Smooth muscle cell of the brain vasculature (primary cell): ENCODE results near the gene EPHB3.
"Not testable (repeated sequence)": the region's sequence is repeated elsewhere in the genome, so short reads cannot be mapped to it uniquely, and the experiment has no call there.

Source experiments
- DNase-seq: peaks from one replicate; pipeline ENCODE4 v3.0.0-alpha.2; 2012; ENCODE audit warnings: low read depth, low spot score

The EPHB3 gene

DNA sequence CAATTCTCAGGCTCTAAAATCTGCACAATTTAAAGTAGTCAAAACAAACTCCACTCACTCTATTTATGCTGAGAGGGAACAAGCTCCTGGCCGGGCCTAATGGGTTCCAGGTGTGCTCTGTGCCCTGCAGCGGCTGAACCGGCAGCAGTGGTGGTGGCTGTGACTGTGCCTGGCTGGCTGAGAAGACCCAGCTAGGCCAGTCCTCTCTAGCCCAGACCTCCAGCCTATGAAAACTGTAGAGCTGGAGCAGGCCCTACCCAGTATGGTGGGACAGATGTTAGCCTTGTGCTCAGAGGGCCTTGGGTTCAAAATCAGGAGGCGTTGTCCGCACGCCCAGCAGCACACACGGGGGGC lies 37.0 kb downstream of the EPHB3 start:
- no peak for DNase-seq

DNA sequence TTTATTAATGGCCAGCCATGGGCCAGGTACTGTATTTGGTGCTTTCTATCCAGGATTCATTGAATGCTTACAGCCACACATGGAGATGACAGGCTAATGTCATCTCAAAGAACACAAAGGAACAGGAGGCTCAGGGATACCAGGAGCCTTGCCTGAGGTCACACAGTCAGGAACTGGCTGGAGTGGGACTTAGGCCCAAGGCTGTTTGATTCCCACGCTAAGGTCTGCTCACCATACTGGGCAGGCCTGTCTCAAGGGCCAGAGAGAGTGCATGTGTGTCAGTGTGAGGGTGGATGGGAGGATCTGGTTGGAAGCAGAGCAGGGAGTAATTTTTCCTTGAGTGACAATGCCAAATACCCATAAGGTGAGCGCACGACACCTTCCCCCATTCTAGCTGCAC lies 37.6 kb downstream of the EPHB3 start:
- no peak for DNase-seq

DNA sequence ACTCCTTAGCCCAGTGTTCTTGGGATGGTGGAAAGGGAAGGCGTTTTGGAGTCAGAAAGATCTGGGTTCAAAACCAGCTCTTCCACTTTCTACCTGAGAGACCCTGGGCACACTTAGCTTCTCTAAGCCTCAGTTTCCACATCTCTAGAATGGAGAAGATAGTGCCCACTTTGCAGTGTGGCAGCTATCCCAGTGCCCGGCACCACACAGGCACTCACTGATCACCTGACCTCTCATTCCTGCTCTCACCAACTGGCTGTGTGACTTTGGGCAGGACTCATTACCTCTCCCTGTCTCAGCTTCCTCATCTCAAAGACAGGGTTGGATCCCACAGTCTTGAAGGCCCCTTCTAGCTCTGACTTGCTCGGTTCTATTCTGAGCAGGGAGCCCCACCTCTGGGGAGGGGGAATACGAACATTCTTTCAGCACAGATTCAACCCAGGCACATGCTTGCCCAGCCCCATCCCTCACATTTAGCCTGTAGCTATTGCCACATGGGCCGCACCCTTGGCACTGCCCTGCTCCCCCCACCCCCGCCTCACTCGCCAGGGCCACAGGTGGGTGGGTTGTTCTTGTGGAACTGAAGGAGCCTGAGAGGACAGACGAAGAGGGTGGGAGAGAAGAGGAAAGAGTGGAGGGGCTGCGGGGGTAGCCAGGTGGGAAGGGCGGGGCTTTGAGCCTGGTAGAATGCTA lies 39.2 kb downstream of the EPHB3 start:
- DNase-seq = no peak

DNA sequence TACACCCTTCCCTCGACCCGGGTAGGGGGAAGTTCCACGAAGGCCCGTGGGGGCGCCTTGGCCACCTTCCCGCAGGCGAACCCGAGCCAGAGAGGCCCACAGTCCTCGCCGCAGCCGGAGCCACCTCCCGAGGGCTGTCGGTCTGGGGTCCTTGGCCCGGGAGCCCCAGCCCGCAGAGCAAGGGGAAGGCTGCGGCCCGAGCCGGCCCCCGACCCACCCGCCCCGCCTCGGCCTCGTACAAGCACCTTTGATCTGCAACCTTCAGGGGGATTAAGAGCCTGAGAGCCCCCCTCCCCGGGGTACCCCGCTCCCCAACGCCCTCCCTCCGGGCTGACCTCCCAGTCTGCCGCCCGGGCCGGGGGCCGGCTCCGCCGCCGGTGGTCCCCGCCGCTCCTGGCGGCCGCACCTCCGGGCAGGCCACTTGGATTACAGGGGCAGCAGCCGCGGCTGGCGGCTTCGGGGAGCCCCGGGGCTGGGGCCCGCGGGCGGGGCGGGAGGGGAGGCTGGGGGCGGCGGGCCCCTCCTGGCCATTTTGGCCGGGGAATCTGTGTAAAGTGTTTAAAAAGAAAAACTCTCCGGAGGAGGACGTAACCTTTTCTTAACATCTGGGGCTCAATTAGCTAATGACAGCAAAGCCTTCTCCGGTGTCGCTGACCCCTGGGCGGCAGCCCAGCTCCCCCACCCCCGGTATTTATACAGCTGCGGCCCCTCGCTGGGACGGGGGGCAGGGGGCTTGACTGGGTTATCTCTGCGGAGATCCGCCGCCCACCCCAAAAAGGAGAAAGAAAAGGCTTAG lies 40.2 kb downstream of the EPHB3 start:
- no peak for DNase-seq

DNA sequence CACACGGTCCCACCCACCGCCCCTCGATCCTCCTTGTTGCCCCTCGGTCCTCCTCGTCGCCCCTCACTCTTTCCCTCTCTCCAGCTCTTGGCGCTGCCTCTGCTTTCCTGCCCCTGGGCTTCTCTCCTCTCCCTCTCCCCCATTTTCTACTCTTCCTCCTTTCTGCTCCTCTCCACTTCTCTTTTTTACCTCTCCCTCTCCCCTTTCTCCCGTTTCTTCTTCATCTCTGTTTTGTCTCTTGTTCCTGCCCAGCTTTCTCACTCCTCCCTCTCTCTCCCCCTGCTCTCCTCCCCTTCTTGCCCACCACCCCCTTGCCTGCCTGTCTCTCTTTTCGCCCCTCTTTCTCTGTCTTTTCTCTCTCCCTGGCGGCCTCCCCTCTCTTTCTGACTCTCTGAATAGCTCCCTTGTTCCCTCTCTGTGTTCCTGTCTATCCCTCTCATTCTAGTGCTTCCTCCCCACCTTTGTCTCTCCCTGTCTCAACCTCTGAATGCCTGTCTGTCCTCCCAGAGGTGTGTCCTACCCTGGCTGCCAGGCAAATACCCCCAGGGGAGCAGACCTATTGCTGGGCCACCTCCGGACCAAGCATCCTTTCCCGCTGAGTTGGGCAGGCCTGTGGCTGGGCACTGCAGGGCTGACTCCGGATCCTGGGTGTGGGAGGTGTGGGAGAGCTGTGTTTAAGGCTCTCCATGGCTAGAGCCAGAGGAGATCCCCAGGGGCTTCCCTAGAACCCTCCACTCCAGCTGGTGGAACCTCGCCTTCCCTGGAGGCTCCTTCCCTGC lies 41.0 kb downstream of the EPHB3 start:
- no peak for DNase-seq

DNA sequence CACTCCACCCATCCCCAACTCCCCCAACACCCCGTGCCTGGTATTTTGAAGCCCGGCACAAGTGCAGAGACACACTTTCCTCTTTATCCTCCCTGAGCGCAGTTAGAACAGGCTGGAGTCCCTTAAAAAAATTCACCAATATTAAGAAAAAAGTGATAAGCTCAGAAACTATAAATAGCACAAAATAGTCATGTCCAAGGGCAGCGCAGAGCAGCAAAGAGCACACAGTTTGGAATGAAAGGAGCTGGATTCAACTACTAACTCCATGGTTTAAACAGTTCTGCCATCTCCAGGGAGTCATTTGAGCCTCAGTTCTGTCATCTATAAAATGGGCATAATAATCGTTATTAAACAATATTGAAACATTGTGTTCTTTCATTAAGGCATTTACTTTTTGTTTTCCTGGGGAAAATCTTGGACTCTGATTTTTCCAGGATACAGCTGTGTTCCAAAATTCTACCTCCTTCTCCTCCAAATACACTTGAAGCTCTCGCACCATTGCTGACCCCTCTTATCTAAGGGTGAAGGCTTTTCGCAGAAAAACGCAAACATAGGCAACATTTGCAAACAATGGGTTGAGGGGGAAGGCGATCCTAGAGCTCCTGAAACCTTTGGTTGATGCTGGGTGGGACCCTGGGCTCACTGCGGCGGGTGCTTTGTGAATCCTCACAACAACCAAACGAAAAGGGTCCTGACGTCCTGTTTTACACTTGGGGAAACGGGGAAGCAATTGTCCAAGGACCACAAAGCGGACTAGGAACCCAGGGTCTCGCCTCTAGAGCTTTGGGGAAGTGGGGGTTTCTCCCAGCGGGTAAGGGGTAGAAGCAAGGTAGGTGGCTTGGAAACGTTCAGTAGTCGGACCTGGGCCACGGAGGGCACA lies 41.8 kb downstream of the EPHB3 start:
- DNase-seq = no peak

DNA sequence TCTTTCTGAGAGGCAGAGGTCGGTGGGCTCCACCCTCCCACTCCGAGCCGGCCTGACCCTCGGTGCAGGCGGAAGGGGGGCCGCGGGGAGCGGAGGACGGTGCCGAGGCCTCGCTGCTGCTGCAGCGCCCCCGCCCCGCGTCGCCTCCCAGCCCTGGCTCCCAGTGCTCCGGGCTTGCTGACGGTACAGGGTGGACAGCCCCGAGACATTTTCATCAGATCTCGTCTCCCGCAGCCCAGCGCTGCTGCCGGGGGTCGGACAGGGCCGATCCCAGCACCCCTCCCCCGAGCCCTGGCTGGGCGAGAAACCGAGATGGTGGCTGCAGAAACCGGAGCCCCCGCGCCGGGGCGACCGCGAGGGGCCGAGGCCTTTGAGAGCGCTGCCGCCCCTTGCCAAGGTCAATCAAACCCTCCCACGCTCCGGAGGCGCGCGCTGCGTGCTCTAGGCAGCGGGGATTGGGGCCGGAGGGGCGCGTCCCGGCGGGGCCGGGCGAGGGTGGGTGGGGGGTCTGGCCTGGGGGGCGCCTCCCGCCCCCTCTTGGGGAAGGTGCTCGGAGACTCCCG lies 42.5 kb downstream of the EPHB3 start:
- DNase-seq = no peak

DNA sequence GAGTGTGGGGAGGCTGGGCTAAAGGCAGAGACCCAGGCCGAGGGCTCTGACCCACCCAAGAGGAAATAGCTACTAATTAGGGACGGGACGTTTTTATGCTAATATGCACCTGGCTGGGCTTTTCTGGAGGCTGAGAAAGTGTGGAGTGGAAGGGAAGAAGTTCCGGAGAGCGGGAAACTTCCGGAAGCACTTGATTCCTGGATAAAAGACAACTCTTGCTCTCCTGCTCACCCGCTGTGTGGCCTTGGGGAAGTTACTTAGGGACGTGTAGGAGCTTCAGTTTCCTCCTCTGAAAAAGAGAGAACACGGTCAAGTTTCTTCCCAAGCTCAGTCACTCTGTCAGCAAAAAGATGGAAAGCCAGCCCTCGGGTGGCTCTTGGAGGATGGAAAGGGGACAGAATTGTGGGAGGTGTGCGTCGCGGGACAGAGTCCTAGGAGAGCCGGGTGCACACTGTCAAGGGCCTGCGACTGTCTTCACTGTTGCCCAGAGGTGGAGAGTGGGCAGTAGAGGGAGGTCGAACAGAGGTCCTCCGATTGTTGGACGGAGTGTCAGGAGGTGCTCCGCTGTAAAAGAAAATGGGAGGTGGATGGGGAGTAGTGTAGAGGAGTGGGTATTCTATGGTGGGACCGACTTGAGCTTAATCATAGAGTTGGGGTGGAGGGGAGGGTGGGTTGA lies 43.2 kb downstream of the EPHB3 start:
- DNase-seq = no peak

DNA sequence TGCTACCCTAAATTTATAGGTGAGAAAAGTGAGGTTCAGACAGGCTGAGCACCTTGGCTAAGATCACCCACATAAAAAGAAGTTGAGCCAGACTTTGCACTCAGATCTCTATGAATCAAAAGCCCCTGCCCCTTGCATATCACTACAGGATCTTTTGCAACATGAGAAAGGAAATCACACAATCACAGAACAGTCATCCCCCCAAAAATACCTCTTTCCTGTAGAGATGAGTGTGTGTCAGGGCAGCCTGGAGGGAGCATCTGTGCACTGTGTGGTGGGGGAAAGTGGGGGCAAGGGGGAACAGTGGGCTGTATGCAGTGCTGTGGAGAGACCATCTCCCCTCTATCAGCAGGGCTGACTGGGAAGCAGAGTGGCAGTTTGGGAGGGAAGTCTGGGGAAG lies 46.6 kb downstream of the EPHB3 start:
- DNase-seq = no peak

DNA sequence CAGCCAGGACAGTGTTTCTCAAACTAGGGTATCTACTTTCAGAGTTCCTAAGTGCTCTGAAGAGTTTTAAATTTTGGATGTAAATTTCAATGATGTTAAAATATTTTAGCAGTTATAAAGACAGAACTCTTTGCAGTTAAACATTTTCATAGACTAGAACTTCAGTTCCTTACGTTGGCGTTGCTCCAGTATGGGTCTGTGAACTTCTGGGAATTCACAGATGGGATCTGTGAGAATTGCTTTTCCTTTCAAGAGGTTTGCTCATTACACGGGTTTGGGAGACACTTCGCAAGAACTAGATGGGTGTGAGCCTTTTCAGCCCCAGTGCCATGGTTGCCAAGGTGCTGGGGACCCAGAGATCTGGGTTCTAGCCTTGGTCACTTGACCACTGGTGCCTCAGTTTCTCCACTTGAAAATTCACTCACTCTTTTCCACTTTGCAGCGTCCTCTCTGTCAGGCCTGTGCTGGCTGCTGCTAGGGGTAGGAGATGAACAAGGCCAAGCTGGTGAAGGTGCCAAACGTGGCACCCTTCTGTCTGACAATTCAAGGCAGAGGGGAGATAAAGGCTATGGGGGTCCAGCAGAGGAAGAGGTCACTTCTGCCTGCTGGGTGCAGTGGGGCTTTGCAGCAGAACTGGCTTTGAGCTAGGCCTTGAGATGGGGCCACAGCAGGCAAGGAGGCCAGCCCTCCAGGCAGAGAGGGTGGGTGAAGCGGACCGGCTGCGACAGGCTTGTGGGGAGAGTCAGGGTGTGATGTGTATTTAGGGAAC lies 48.1 kb downstream of the EPHB3 start:
- no peak for DNase-seq

DNA sequence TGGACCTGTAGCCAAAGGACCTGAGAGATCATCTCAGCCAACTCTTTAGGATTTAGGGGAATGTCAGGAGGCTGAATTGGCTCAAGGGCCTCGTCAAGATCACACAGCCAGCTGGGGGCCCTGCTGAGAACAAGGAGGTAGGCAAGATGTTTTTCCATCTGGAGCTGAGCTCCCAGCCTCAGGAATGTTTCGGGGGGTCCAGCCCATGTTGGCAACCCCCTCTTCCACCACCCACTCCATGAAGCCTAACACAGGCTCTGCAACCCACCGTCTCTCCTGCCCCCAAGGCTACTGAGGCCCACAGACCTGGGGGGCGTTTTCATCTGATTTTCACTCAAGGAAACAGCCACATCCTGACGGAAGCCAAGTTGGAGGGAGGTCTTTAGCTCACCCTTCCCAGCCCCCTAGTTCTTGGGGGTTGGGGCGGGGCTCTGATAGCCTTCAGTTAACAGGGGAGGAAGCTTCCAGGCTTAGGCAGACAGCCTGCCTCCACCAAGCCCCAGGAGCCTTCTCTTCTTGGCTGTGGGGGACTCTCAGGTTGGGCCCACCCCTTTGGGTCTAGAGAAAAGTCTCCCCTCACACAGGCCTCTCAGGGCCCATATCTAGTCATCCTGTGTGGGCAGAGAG lies 48.8 kb downstream of the EPHB3 start:
- no peak for DNase-seq

DNA sequence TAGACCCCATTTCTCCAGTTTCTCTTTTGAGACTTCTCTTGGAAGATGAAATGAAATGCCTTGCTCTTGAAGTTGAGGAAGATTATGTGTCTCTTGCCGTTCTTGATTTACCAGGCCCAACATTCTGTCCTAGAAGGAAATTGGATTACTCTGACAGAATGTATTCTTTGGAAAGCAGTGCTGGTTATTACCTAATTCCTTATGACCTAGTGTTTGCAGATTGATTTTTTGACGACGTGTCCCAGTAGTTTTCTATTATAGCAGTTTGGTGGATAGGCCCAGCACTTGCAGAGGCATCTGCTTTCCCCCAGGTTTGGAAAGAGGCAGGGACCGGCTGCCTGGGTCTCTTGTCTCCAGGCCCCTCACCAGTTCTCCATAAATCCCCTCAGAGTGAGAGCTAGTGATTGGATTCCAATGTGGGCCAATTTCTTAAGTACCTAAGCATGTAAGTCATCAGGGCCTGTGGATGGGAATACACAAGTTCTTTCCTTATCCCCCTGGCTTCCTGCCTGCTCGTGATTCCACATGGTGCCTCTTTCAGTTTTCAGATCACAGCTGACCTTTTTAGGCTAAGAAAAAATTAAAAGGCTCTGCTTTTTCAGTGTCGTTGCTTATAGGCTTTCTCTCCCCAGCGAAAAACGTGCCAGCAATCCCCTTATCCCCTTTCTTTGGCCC lies 50.2 kb downstream of the EPHB3 start:
- no peak for DNase-seq

DNA sequence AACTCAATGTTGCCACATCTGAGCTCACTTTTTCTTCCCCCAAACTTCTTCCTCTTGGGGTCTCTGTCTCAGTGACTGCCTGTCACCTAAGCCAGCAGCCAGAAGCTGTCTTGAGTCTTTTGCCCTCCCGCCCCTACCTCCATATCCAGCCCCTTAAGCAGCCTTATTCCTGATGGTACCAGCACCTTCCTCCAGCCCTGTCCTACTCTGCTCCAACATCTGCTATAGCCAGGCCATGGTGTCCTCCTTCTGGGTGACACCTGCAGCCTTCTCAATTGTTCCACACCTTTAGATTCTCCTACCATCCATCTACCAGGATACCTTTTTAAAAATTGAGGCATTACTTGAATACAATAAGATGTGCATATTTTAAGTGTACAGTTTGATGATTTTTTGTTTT lies 53.8 kb downstream of the EPHB3 start:
- DNase-seq = no peak

DNA sequence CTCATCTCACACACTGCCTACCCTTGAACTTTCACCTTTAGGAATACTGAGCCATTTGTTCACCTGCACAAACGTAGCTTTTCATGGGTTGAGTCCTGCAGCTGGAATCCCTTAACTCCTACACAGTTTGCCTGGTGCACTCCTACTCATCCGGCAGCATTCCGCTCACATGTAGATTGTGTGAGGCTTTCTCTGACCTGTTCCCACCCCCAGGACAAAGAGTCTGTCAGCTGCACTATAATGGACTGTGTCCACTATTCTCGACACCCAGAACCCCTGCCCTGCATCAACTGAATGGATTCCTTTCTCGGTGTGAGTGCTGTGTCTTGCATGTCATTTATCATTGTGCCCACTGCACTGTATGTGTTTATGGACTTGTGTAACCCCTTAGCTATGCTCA lies 54.9 kb downstream of the EPHB3 start:
- DNase-seq = no peak

DNA sequence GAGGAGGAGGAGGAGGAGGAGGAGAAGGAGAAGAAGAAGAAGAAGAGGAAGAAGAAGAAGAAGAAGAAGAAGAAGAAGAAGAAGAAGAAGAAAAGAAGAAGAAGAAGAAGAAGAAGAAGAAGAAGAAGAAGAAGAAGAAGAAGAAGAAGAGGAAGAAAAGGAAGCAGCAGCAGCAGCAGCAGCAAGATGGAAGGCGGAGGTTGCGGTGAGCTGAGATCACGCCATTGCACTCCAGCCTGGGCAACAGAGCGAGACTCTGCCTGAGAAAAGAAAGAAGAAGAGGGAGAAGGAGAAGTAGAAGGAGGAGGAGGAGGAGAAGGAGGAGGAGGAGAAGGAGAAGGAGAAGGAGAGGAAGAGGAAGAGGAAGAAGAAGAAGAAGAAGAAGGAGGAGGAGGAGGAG lies 55.7 kb downstream of the EPHB3 start:
- DNase-seq = not testable (repeated sequence)

DNA sequence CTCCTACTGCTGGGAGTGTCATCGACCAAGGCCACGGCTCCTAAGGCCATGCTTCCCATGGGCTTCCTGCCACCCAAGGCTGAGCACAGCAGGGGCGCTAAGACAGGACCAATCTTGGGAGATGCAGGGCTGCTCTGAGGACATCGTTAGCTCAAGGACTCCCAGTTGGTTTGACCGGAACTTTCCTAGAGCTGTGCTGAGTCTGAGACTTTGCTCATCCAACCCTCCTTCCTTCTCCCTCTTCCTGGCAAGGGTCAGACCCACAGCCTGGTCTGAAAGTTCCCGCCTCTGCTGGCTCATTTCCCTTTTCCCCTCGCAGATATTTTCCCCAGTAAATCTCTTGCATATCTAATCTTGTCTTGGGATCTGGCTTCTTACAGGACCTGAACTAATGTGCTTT lies 57.2 kb downstream of the EPHB3 start:
- DNase-seq = no peak

DNA sequence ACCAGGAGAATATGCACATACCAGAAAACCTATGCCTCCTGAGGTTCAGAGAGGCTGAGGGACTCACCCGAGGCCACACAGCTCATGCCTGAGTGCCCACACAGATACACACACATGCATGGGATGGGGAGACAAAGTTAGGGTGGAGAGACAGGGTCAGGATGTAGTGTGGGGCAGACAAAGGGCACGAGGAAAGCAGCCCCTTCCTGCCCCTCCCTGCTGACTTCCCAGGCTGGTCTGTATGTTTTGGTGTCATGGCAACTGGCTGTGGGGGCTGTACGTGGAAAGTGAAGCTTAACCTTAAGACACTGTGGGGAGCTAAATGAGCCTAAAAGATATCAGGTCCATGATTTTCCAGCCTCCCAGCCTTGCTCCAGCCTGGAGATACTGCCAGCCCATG lies 57.8 kb downstream of the EPHB3 start:
- no peak for DNase-seq

DNA sequence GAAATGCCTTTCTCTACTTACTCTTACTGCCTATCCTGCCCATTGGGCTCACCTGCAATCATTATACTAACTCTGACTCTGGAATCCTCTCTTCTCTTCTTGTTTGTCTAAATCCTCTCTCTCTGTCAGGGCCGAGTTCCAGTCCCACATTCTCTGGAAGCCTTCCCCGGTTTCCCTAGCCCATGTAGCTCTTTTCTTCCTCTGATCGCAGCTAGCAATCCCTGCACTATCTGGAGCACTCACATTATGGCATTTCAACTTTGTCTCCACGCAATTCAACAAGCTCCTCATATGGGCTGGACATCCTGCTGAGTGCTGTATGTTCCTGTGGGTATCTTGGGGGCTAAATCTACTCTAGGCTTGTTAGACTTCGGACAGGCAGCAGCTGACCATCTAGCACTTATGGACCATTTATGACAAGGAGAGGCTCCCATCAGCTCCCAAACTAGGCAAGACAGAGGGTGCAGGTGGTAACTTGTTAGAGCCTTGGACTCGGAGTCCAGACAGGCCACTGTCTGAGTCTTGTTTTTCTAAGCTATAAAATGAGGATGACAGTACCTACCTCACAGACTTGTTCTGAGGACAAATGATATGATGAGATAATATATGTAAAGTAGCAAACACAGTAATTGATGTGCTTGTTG lies 58.3 kb downstream of the EPHB3 start:
- DNase-seq = no peak
